IMR-90 (cell line): Measurements from ENCODE around the gene NPEPL1. TPM values are rescaled to one million over a fixed set of nuclear protein-coding genes. Genes with fewer than 3 reads are reported as not detected.

ENCODE experiments used
- ATAC-seq: fragments of 200-7000 bp; cut with Tn5 transposase; 2 replicates; pipeline ENCODE4 v1.9.1; 2020; ENCODE audit warnings: low read depth, mild to moderate bottlenecking, moderate library complexity
- BruUV-seq: library from RNA; stranded (reverse); fragments of 400-500 nt; replicated peaks from 2 replicates; lab custom pipeline; 2021; lab: Mats Ljungman, UMichigan
- CTCF ChIA-PET: fragments of 300-600 bp; formaldehyde crosslinking; extraction: SDS; loops from one replicate; lab custom pipeline; 2021; ENCODE audit warnings: antibody characterized with exemption; lab: Yijun Ruan, JAX
- POLR2A ChIA-PET: fragments of 300-600 bp; sonication (Branson Sonifier 250); formaldehyde crosslinking; loops from one replicate; lab custom pipeline; 2022; ENCODE audit warnings: antibody characterized with exemption; ENCODE audit not compliant: unreplicated experiment; lab: Charles Lee
- DNase-seq: peaks from one replicate; pipeline ENCODE4 v3.0.0; 2013
- H2AFZ ChIP-seq: replicated peaks from 2 replicates; pipeline ENCODE3; 2013; ENCODE audit warnings: low read length, mild to moderate bottlenecking; ENCODE audit not compliant: poor library complexity
- H2AK5ac ChIP-seq: 2 replicates; pipeline ENCODE4 v1.6.1; 2013; ENCODE audit warnings: low read depth, low read length, inconsistent platforms
- H2AK9ac ChIP-seq: replicated peaks from 2 replicates; pipeline ENCODE3; 2013; ENCODE audit warnings: mild to moderate bottlenecking, low read depth, low read length, moderate library complexity; ENCODE audit not compliant: poor library complexity
- H2BK120ac ChIP-seq: 2 replicates; pipeline ENCODE4 v1.6.1; 2013; ENCODE audit warnings: low read depth, low read length, inconsistent platforms
- H2BK15ac ChIP-seq: 3 replicates; pipeline ENCODE4 v1.6.1; 2013; ENCODE audit warnings: low read depth, low read length, inconsistent platforms
- H2BK20ac ChIP-seq: 2 replicates; pipeline ENCODE4 v1.6.1; 2013; ENCODE audit warnings: low read depth, mild to moderate bottlenecking, inconsistent platforms, low read length, moderate library complexity
- H2BK5ac ChIP-seq: 2 replicates; pipeline ENCODE4 v1.6.1; 2013; ENCODE audit warnings: mild to moderate bottlenecking, low read depth, low read length, inconsistent platforms; ENCODE audit not compliant: poor library complexity, severe bottlenecking
- H3K14ac ChIP-seq: replicated peaks from 2 replicates; pipeline ENCODE4 v1.6.1; 2013; ENCODE audit warnings: low read depth, low read length, inconsistent platforms
- H3K18ac ChIP-seq: 2 replicates; pipeline ENCODE4 v1.6.1; 2013; ENCODE audit warnings: low read depth, low read length, control low read depth
- H3K23ac ChIP-seq: 2 replicates; pipeline ENCODE4 v1.6.1; 2013; ENCODE audit warnings: low read depth, low read length, inconsistent platforms
- H3K27ac ChIP-seq: 2 replicates; pipeline ENCODE4 v1.5.1; 2013; ENCODE audit warnings: mild to moderate bottlenecking, control low read depth, low read length; ENCODE audit not compliant: insufficient read depth
- H3K27me3 ChIP-seq: 2 replicates; pipeline ENCODE4 v1.6.1; 2013; ENCODE audit warnings: low read length; ENCODE audit not compliant: control insufficient read depth, insufficient read depth
- H3K36me3 ChIP-seq: 2 replicates; pipeline ENCODE4 v1.6.1; 2013; ENCODE audit warnings: low read length, mixed read lengths; ENCODE audit not compliant: control insufficient read depth, insufficient read depth
- H3K4ac ChIP-seq: 2 replicates; pipeline ENCODE4 v1.6.1; 2013; ENCODE audit warnings: low read depth, low read length, inconsistent platforms
- H3K4me1 ChIP-seq: 2 replicates; pipeline ENCODE4 v1.6.1; 2013; ENCODE audit warnings: low read length, mixed read lengths; ENCODE audit not compliant: control insufficient read depth, insufficient read depth
- H3K4me2 ChIP-seq: 2 replicates; pipeline ENCODE4 v1.6.1; 2013; ENCODE audit warnings: low read depth, mild to moderate bottlenecking, control low read depth, low read length, moderate library complexity
- H3K4me3 ChIP-seq: 2 replicates; pipeline ENCODE4 v1.5.1; 2013; ENCODE audit warnings: low read depth, mild to moderate bottlenecking, control low read depth, low read length, moderate library complexity; ENCODE audit not compliant: insufficient read depth
- H3K56ac ChIP-seq: 2 replicates; pipeline ENCODE4 v1.6.1; 2013; ENCODE audit warnings: low read length, inconsistent platforms; ENCODE audit not compliant: insufficient read depth; ENCODE audit errors: extremely low read depth
- H3K79me1 ChIP-seq, 2 experiments: 2 replicates each; pipeline ENCODE4 v1.6.1; 2013; ENCODE audit warnings: low read length in 2 of 2, inconsistent platforms in 1 of 2, low read depth in 1 of 2
- H3K9ac ChIP-seq: 2 replicates; pipeline ENCODE4 v1.6.1; 2013; ENCODE audit warnings: low read depth, low read length, control low read depth
- H3K9me1 ChIP-seq: 2 replicates; pipeline ENCODE4 v1.6.1; 2013; ENCODE audit warnings: low read length, inconsistent platforms; ENCODE audit not compliant: insufficient read depth
- H3K9me3 ChIP-seq: 2 replicates; pipeline ENCODE4 v1.6.1; 2013; ENCODE audit warnings: low read length; ENCODE audit not compliant: control insufficient read depth, insufficient read depth
- H4K20me1 ChIP-seq: 2 replicates; pipeline ENCODE4 v1.6.1; 2013; ENCODE audit warnings: low read length, inconsistent platforms; ENCODE audit not compliant: insufficient read depth
- H4K5ac ChIP-seq: 2 replicates; pipeline ENCODE4 v1.6.1; 2013; ENCODE audit warnings: mild to moderate bottlenecking, low read depth, low read length, control low read depth
- H4K8ac ChIP-seq, 2 experiments: 2 replicates each; pipeline ENCODE4 v1.6.1; 2013; ENCODE audit warnings: low read depth in 2 of 2, low read length in 2 of 2, control low read depth in 1 of 2, inconsistent platforms in 1 of 2
- H4K91ac ChIP-seq: 2 replicates; pipeline ENCODE4 v1.6.1; 2013; ENCODE audit warnings: low read depth, low read length, inconsistent platforms; ENCODE audit not compliant: insufficient read depth
- BHLHE40 ChIP-seq: fragments of 150-350 bp; IDR thresholded peaks from 2 replicates; pipeline ENCODE4 v1.6.1; 2016; ENCODE audit warnings: mild to moderate bottlenecking, low read depth, low read length
- CEBPB ChIP-seq: IDR thresholded peaks from 2 replicates; pipeline ENCODE4 v1.6.1; 2012; ENCODE audit warnings: low read depth, low read length, improper control_type of control experiment
- CHD1 ChIP-seq: IDR thresholded peaks from 2 replicates; pipeline ENCODE4 v1.6.1; 2012; ENCODE audit warnings: low read depth, low read length, improper control_type of control experiment
- CTCF ChIP-seq: conservative IDR thresholded peaks from 2 replicates; pipeline ENCODE4 v1.5.1; 2012; ENCODE audit warnings: mild to moderate bottlenecking, low read depth, low read length, improper control_type of control experiment
- MAFK ChIP-seq: IDR thresholded peaks from 2 replicates; pipeline ENCODE4 v1.6.1; 2012; ENCODE audit warnings: low read depth, low read length, improper control_type of control experiment
- MAZ ChIP-seq: IDR thresholded peaks from 2 replicates; pipeline ENCODE4 v1.6.1; 2012; ENCODE audit warnings: low read depth, mild to moderate bottlenecking, low read length, improper control_type of control experiment, moderate library complexity, borderline replicate concordance
- POLR2A ChIP-seq: IDR thresholded peaks from 2 replicates; pipeline ENCODE4 v1.6.1; 2012; ENCODE audit warnings: mild to moderate bottlenecking, low read depth, low read length
- RCOR1 ChIP-seq: IDR thresholded peaks from 2 replicates; pipeline ENCODE4 v1.6.1; 2012; ENCODE audit warnings: mild to moderate bottlenecking, low read length, improper control_type of control experiment; ENCODE audit not compliant: insufficient replicate concordance
- RFX5 ChIP-seq: IDR thresholded peaks from 2 replicates; pipeline ENCODE4 v1.8.0; 2012; ENCODE audit warnings: low read depth, mild to moderate bottlenecking, low read length, moderate library complexity
- USF2 ChIP-seq: fragments of 150-350 bp; IDR thresholded peaks from 2 replicates; pipeline ENCODE4 v1.6.1; 2017; ENCODE audit warnings: mild to moderate bottlenecking, antibody characterized with exemption, low read length, low read depth
- WGBS, 2 experiments: methylation state at CpG; one replicate each; pipeline versions ENCODE4 v1.1.5 to v1.1.7; 2013; ENCODE audit warnings: missing lambda C conversion rate in 2 of 2; ENCODE audit not compliant: insufficient read length in 1 of 2; ENCODE audit errors: extremely low coverage in 2 of 2; 5-methylcytosine and 5-hydroxymethylcytosine counted together
- dilution Hi-C: fragments of 300-500 bp; cut with HindIII; formaldehyde crosslinking; loops from one replicate; pipeline ENCODE4 v1.14.3; 2018; ENCODE audit warnings: low sequenced_read_pairs; ENCODE audit not compliant: unreplicated experiment
- in situ Hi-C: fragments of 300-500 bp; cut with MboI; formaldehyde crosslinking; loops from 3 replicates; pipeline ENCODE4 v1.14.3; 2019; ENCODE audit warnings: low sequenced_read_pairs, inconsistent platforms, mixed read lengths
- intact Hi-C: fragments of 100-400 bp; cut with micrococcal nuclease; formaldehyde crosslinking; loops from 2 replicates; pipeline ENCODE4 v1.10.0; 2022
- polyA plus RNA-seq, 3 experiments: library from polyadenylated mRNA; depleted of rRNA; stranded (reverse); fragments of >200 nt; gene quantifications; 2 replicates each; pipeline ENCODE4 v1.2.3, GENCODE V29; 2012; ENCODE audit warnings: low replicate concordance in 1 of 3
- total RNA-seq: library from RNA; depleted of rRNA; stranded (reverse); fragments of >200 nt; gene quantifications from 2 replicates; pipeline ENCODE4 v1.2.3, GENCODE V29; 2012

NPEPL1 gene
- total and polyA plus RNA-seq, 2 of the 4 experiments (the other 2 are of a cell fraction): 6.3 to 10.4 TPM

GRCh38 chr20:58702161-58702510 is 9.5 kb downstream of the NPEPL1 start:
- H2AFZ ChIP-seq: no peak overlapping the region
- H3K36me3 ChIP-seq: peaks cover 32% of the 10 kb centered on the region
- intact Hi-C loops (no loop called here), dilution Hi-C loops (no loop called here), in situ Hi-C loops (no loop called here)
- H3K79me1 ChIP-seq: no peaks in the 10 kb centered on the region
- H3K9me1 ChIP-seq: no peaks in the 10 kb centered on the region; the same call in 1 of the 2 replicates
- ATAC-seq (no peak), DNase-seq (no peak)
- no peak overlapping the region for H3K4me2 ChIP-seq
- H3K9ac ChIP-seq: no peak overlapping the region
- no peak overlapping the region for H4K91ac ChIP-seq
- no peak overlapping the region for H3K14ac ChIP-seq
- H4K5ac ChIP-seq: no peak overlapping the region
- no peaks in the 10 kb centered on the region for H3K27me3 ChIP-seq
- BruUV-seq: no TSS peak
- no peak overlapping the region for H2BK5ac ChIP-seq
- no peaks in the 10 kb centered on the region for H3K9me3 ChIP-seq
- H2AK9ac ChIP-seq: no peak overlapping the region
- H3K4me3 ChIP-seq: no peak overlapping the region
- no peaks in the 10 kb centered on the region for H4K20me1 ChIP-seq
- H3K4ac ChIP-seq: no peak overlapping the region
- ChIA-PET POLR2A (no interaction called here), CTCF (interaction anchor here (0.6 kb wide), 1 partner anchor 52 kb away, joined by 3 read pairs; no protein-coding TSS in a partner anchor)
- TF ChIP-seq CHD1 (no peak), MAZ (no peak), CEBPB (no peak), MAFK (no peak), USF2 (no peak), BHLHE40 (no peak), RCOR1 (no peak), POLR2A (no peak), CTCF (no peak), RFX5 (no peak)
- H3K23ac ChIP-seq: no peak overlapping the region
- H3K4me1 ChIP-seq: peaks cover 6% of the 10 kb centered on the region
- no peak overlapping the region for H3K56ac ChIP-seq
- no peak overlapping the region for H2BK15ac ChIP-seq
- 100% methylated on average over 3 of the region's 9 CpGs; no CpG with 5 or more reads in 1 of the 2 experiments for WGBS, 2 experiments
- H3K27ac ChIP-seq: no peak overlapping the region
- no peak overlapping the region for H2BK120ac ChIP-seq
- H3K18ac ChIP-seq: no peak overlapping the region
- no peak overlapping the region for H4K8ac ChIP-seq
- no peak overlapping the region for H2AK5ac ChIP-seq
- H2BK20ac ChIP-seq: no peak overlapping the region
